HG03469 (cell line): ENCODE results near the gene ATXN7L3.

Experiments
- ATAC-seq: cut with Tn5 transposase; IDR thresholded peaks from one replicate; pipeline ENCODE4 v1.9.1; 2021; ENCODE audit warnings: mild to moderate bottlenecking, moderate library complexity, moderate number of reproducible peaks; ENCODE audit not compliant: unreplicated experiment

Gene ATXN7L3

DNA sequence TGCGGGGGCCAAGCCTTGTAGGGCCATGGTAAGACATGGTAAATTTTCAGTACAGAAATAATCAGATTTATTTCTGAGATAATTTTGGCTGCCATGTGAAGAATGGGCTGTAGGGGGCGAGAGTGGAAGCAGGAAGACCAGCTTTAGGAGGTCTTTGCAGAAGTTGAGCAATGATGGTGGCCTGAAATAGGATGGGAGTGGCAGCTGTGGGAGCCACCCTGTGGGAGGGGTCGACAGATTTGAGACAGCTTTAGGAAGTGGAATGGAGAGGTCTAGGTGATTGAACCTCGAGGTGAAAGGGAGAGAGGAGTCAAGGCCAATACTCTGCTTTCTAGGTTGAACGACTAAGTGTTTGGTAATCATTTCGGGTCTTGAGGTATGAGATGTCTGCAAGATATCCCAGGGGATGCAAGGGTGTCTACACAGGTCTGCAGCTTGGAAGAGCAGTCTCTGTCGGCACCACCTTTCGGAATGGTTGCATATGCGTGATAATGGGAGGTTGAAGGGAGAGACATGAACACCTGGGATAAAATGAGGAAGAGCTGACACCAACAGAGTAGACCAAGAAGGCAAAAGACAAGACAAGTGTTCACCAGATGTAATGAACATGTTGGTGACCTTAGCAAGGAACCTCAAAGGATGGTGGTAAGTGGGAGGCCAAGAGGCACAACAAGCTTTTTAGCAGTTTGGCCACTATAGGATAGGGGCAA lies 4.2 kb upstream of the ATXN7L3 start:
- ATAC-seq = no peak

GRCh38 chr17:44202756-44203155 lies 3.1 kb upstream of the ATXN7L3 start:
- no peak for ATAC-seq

DNA sequence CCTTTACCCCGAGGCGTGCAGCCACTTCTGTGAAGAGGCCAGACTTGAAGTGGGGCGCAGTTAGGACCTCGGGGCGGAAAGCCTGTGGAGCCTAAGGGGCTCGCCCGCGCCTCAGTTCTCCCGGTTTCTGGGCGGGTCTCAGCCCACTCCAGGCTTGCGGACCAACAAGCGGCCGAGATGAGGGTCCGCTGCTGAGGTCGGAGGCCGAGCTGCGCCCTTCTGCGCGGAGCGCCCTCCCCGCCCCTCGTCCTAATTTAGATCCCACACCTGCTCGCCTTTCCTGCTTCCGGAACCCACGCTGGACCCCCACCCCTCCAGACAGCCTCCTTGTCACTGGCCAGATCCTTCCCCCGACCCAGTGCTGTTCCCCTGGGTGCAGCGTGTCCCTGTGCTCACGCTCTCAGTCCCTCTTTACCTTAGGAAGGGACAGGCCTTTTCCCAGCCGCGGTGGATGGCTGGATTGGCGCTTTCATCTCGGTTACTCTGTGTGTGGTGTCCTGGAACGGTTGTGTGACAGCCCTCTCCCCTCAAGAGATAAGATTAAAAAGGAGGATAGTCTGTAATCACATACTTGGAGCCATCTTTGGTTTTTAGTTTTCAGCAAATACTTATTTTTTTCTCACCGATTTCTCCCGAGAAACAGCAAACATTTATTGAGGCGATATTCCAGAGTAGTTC lies 933 bp upstream of the ATXN7L3 start:
- ATAC-seq = no peak

DNA sequence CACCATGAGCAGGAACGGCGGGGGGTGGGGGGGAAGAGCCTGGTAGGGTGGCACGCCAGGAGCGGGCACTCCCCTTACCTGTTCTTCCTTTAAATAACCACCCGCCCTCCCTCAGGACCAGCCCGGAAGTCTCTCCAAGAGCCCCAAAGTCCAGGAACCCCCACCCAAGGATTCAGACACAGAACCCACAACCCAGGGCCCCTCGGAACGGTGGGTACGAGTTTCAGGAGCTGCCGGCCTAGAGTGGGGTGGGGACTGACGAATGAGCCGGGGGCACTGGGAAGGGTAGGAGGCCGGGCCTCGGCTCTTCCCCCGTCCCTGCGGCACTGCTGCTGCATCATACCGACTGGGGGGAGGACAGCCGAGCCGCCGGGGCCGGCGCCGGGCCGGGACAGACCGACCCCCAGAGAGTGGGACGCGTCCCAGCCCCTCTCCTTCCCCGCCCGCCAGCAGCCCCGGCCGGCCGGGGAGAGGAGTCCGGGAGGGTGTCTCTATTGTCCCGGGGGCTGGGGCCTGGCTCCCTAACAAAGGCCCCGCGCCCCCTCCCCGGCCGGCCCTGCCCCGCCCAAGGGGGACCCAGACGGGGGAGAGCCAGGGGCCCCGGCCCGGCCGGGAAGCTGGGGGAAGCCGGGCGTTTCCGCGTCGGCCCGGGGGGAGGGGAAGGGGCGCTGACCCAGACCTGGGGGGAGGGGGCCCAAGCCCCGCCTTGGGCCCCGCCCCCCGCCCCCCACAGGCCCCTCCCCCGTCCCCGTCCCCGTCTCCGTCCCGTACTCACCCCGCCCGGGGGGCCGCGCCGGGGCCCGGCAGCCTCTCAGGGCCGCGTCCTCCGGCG lies 747 bp downstream of the ATXN7L3 start:
- ATAC-seq = peak; percentile 5

DNA sequence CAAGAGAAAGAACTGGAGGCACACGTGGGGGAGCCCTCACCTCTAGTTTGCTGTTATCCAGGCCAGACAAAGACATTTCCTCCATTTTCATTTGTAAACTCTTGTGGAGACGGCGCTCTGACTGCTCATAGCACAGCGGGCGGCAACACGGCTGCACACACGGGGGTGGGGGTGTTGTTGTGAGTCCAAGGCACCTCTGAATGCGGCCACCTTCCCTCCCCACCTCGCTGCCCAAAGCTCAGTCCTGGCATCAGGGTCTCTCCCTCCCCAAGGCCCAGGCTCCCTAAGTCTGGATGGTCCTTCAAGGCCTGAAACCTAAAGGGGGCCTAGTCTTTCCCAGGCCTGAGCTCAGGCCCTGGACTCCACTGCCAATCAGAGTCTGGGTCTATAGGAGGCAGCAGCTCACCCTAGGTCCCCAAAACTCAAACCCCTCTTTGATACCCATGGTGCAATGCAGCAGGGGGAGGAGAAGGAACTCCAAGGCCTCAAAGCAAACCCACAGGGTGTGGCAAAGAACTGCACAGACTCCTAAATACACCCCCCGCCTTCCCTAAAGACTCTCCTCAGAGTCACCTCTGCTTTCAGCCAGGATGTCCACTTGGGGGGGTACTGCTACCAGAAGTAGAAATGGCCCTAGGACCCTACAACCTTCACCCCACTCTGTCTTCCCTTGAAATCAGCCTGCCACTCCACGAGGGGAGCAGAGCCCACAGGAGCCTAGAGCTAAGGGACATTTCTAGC lies 1.5 kb downstream of the ATXN7L3 start:
- ATAC-seq = no peak

DNA sequence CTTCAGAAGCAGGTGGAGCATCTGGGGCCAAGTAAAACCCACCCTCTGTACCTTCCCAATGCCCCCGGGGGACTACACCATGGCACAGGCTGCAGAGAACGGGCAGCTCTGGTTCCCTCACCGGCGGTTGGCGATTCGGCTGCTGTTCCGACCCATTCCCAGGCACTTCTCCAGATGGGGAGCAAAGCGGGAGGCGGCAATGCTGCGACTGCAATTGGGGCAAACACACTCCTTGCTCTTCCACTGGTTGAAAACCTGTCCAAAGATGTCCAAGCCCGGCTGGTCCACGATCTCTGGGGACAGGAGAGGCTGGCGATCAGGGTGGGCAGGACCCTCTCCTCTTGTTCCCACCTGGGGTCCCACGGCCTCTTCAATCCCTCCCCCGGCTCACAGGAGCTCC lies 2.6 kb downstream of the ATXN7L3 start:
- ATAC-seq = no peak

DNA sequence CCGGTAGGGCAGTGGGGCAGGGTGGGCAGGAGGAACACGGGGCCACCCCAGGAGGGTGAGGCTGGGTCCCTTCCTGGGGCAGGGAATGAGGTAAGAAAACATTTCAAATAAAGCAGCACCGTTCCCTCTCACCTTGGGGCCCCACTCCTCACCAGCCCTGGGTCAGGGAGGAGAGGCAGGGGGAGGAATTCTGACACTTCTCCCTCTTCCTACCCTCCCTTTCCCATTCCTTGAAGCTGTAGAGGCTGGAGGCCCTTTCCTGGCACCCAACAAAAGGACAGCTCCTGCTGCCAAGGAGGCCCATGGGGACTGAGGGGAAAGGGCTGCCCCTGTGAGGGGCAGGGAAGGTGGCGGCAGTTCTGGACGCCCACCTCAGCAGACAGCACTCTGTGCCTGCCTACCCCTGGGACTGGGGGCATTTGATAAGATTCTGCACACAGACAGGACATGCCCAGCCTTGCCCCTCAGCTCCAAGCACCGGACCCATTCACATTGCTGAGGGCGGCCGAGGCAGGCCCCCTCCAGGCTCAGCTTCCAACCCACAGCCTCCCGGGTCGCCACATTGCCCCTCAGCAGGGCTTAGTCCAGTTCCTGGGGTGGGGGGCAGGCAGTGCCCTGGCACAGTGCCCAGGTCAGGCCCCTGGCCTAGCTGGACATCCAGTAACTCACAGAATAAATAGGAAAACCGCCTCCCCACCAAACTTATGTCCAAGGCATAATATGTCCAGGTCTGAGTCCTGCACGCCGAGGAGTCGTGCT lies 6.2 kb downstream of the ATXN7L3 start:
- no peak for ATAC-seq

DNA sequence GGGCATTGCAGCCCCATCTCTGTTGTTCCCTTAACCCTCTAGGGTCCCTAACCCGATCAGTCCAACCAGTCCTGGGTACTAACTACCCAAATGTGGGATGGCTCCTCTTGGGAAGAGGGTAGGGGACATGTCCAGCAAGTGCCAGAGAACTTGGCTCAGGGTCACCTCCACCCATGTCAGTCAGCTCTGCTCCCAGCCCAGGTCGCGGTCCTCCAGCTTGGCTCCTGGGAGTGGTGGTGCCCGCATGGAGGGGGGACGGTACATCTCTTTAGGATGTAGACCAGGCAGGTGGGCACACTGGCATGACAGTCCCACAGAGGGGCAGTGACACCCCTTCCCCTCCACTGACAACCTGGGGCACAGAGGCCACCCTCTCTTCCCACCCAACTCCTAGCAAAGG lies 6.9 kb downstream of the ATXN7L3 start:
- ATAC-seq = no peak

GRCh38 chr17:44191941-44192496 lies 7.7 kb downstream of the ATXN7L3 start:
- no peak for ATAC-seq

GRCh38 chr17:44191369-44191768 lies 8.3 kb downstream of the ATXN7L3 start:
- no peak for ATAC-seq

GRCh38 chr17:44190481-44190880 lies 9.2 kb downstream of the ATXN7L3 start:
- no peak for ATAC-seq

GRCh38 chr17:44188576-44189403 lies 10.9 kb downstream of the ATXN7L3 start:
- ATAC-seq = no peak

DNA sequence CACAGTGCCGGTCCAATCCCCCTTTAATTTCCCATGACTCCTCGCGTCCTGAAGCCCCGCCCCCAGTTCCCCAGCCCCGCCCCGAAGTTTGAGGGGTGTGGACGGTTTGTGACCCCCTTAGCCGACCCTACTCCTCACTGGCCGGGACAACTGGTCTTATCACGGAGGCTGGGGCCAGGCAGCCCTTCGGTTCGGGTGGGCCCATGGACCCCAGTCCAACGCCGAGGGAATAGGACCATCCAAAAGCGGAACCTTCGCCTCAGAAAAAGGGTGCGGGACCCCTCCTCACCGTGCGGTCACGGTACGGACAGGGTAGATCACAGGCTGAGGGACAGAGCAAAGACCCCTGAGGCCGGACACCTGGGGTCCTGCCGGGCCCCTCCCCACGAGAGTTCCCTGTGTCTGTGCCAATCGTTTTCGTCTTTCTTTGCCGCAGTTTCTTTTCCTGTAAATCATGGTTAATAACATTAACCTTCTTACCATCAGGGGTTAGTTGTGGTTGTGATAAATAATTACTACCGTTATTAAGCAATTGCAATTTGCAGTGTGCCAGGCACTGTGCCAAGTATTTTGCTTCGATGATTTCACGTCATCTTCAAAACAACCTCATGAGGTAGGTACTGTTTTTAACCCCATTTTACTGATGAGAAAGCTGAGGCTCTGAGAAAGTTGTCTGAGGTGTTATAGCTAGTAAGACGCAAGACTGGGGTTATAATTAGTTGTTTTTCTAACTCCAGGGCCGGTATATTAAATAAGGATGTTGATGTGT lies 12.4 kb downstream of the ATXN7L3 start:
- peak; percentile 11 for ATAC-seq

GRCh38 chr17:44186307-44187130 lies 13.2 kb downstream of the ATXN7L3 start, which contains the start of gene TMUB2:
TMUB2 (plus strand) TSS chr17:44186972; CDS start chr17:44187709, 737 bp downstream.
- ATAC-seq = peak; percentile 73

GRCh38 chr17:44184212-44184810 lies 15.4 kb downstream of the ATXN7L3 start:
- ATAC-seq = no peak

DNA sequence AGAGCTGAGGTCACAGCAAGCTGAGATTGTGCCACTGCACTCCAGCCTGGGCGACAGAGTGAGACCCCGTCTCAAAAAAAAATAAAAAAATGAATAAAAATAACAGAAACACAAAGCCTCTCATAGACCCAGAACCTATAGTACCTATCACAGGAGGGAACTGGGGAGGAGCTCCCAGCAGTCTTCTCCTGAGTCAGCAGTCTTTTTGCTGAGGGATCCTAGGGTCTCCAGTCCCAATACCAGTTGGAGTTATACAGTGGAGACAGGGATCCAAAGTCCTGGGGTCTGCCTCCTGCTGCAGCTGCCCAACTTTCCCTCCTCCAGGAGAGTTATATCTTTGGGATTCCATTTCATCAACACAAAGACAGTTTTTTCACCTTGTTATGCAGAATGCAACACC lies 16.7 kb downstream of the ATXN7L3 start:
- ATAC-seq = no peak

GRCh38 chr17:44178133-44178532 lies 21.6 kb downstream of the ATXN7L3 start:
- no peak for ATAC-seq
